HEK293 (cell line): ENCODE data around the gene IMMP2L.

ENCODE experiments used
- CTCF ChIA-PET: fragments of 350-600 bp; formaldehyde crosslinking; extraction: SDS; loops from one replicate; lab custom pipeline; 2021; ENCODE audit warnings: antibody characterized with exemption; lab: Yijun Ruan, JAX
- POLR2A ChIA-PET: fragments of 300-600 bp; formaldehyde crosslinking; extraction: SDS; loops from one replicate; lab custom pipeline; 2020; ENCODE audit warnings: antibody characterized with exemption, inconsistent platforms; lab: Yijun Ruan, JAX
- H3K27ac ChIP-seq: fragments of 200-500 bp; sonication (Bioruptor generic); 2 replicates; pipeline ENCODE4 v1.5.1; 2014; ENCODE audit warnings: low read depth, low read length, control low read depth, inconsistent platforms; ENCODE audit errors: extremely low read depth
- H3K36me3 ChIP-seq, 2 experiments: fragments of 200-500 bp in 1 of 2; sonication (Bioruptor generic) in 1 of 2; 1 replicate in 1 of 2; 2 replicates in 1 of 2; pipeline ENCODE4 v1.5.1; 2014 to 2017; ENCODE audit warnings: inconsistent platforms in 2 of 2, low read length in 2 of 2; ENCODE audit not compliant: control insufficient read depth in 2 of 2, insufficient read depth in 1 of 2
- H3K4me1 ChIP-seq: fragments of 200-500 bp; sonication (Bioruptor generic); 2 replicates; pipeline ENCODE4 v1.5.1; 2014; ENCODE audit warnings: mild to moderate bottlenecking, low read length, inconsistent platforms; ENCODE audit not compliant: control insufficient read depth, insufficient read depth
- H3K4me3 ChIP-seq: 2 replicates; pipeline ENCODE4 v1.5.1; 2011; ENCODE audit warnings: low read depth, mild to moderate bottlenecking, control low read depth, low read length, moderate library complexity
- H3K9me3 ChIP-seq: fragments of 200-500 bp; sonication (Bioruptor generic); 2 replicates; pipeline ENCODE4 v1.5.1; 2014; ENCODE audit warnings: low read depth, low read length, inconsistent platforms; ENCODE audit not compliant: control insufficient read depth, insufficient read depth
- GFI1B ChIP-seq: fragments of 450-650 bp; formaldehyde crosslinking; IDR thresholded peaks from 2 replicates; pipeline ENCODE4 v1.5.1; 2016; ENCODE audit warnings: missing biosample characterization, missing genetic modification characterization
- HOXD13 ChIP-seq: sonication (generic); formaldehyde crosslinking; IDR thresholded peaks from 2 replicates; pipeline ENCODE4 v1.8.0; 2022; ENCODE audit warnings: missing genetic modification reagents, borderline replicate concordance
- PRDM2 ChIP-seq: fragments of 450-650 bp; formaldehyde crosslinking; IDR thresholded peaks from 2 replicates; pipeline ENCODE4 v1.5.1; 2016; ENCODE audit warnings: missing biosample characterization, missing genetic modification characterization, borderline replicate concordance
- SP7 ChIP-seq: fragments of 450-650 bp; formaldehyde crosslinking; IDR thresholded peaks from 2 replicates; pipeline ENCODE4 v1.5.1; 2016; ENCODE audit warnings: missing biosample characterization, missing genetic modification characterization
- WT1 ChIP-seq: fragments of 450-650 bp; formaldehyde crosslinking; IDR thresholded peaks from 2 replicates; pipeline ENCODE4 v1.5.1; 2016; ENCODE audit warnings: missing biosample characterization, missing genetic modification characterization
- YY1 ChIP-seq: fragments of 450-650 bp; formaldehyde crosslinking; IDR thresholded peaks from 2 replicates; pipeline ENCODE4 v1.5.1; 2018; ENCODE audit warnings: missing biosample characterization, missing genetic modification characterization
- ZBTB49 ChIP-seq: fragments of 450-650 bp; formaldehyde crosslinking; IDR thresholded peaks from 2 replicates; pipeline ENCODE4 v1.5.1; 2016; ENCODE audit warnings: missing biosample characterization, missing genetic modification characterization, low read depth
- ZNF10 ChIP-seq: fragments of 450-650 bp; formaldehyde crosslinking; IDR thresholded peaks from 2 replicates; pipeline ENCODE4 v1.5.1; 2017; ENCODE audit warnings: missing biosample characterization, missing genetic modification characterization
- ZNF140 ChIP-seq: fragments of 450-650 bp; formaldehyde crosslinking; IDR thresholded peaks from 2 replicates; pipeline ENCODE4 v1.5.1; 2016; ENCODE audit warnings: missing biosample characterization, missing genetic modification characterization
- ZNF146 ChIP-seq: fragments of 450-650 bp; formaldehyde crosslinking; IDR thresholded peaks from 2 replicates; pipeline ENCODE4 v1.5.1; 2016; ENCODE audit warnings: missing biosample characterization, missing genetic modification characterization
- ZNF174 ChIP-seq: fragments of 450-650 bp; formaldehyde crosslinking; IDR thresholded peaks from 2 replicates; pipeline ENCODE4 v1.5.0; 2017; ENCODE audit warnings: missing biosample characterization, mild to moderate bottlenecking, missing genetic modification characterization
- ZNF202 ChIP-seq: fragments of 450-650 bp; formaldehyde crosslinking; IDR thresholded peaks from 2 replicates; pipeline ENCODE4 v1.5.1; 2016; ENCODE audit warnings: missing biosample characterization, missing genetic modification characterization, borderline replicate concordance
- ZNF221 ChIP-seq: fragments of 450-650 bp; formaldehyde crosslinking; IDR thresholded peaks from 2 replicates; pipeline ENCODE4 v1.5.1; 2017; ENCODE audit warnings: missing biosample characterization, missing genetic modification characterization, borderline replicate concordance
- ZNF23 ChIP-seq: fragments of 450-650 bp; formaldehyde crosslinking; IDR thresholded peaks from 2 replicates; pipeline ENCODE4 v1.5.1; 2016; ENCODE audit warnings: missing biosample characterization, missing genetic modification characterization, borderline replicate concordance
- ZNF248 ChIP-seq: fragments of 450-650 bp; formaldehyde crosslinking; IDR thresholded peaks from 2 replicates; pipeline ENCODE4 v1.5.1; 2017; ENCODE audit warnings: missing biosample characterization, missing genetic modification characterization
- ZNF311 ChIP-seq: fragments of 450-650 bp; formaldehyde crosslinking; IDR thresholded peaks from 2 replicates; pipeline ENCODE4 v1.5.1; 2017; ENCODE audit warnings: missing biosample characterization, missing genetic modification characterization, borderline replicate concordance
- ZNF449 ChIP-seq: fragments of 450-650 bp; formaldehyde crosslinking; IDR thresholded peaks from 2 replicates; pipeline ENCODE4 v1.5.1; 2017; ENCODE audit warnings: missing biosample characterization, mild to moderate bottlenecking, missing genetic modification characterization, moderate library complexity
- ZNF510 ChIP-seq: fragments of 450-650 bp; formaldehyde crosslinking; IDR thresholded peaks from 2 replicates; pipeline ENCODE4 v1.5.1; 2018; ENCODE audit warnings: mild to moderate bottlenecking, missing genetic modification characterization, missing biosample characterization; ENCODE audit not compliant: insufficient replicate concordance
- ZNF626 ChIP-seq: fragments of 450-650 bp; sonication (Bioruptor Pico); formaldehyde crosslinking; IDR thresholded peaks from 2 replicates; pipeline ENCODE4 v1.5.1; 2018; ENCODE audit warnings: missing biosample characterization, missing genetic modification characterization, inconsistent platforms
- ZNF629 ChIP-seq: fragments of 450-650 bp; formaldehyde crosslinking; IDR thresholded peaks from 2 replicates; pipeline ENCODE4 v1.5.1; 2017; ENCODE audit warnings: missing biosample characterization, missing genetic modification characterization
- ZNF660 ChIP-seq: fragments of 450-650 bp; IDR thresholded peaks from 2 replicates; pipeline ENCODE4 v1.5.1; 2018; ENCODE audit warnings: missing biosample characterization, mild to moderate bottlenecking, missing genetic modification characterization
- ZNF664 ChIP-seq: fragments of 450-650 bp; formaldehyde crosslinking; IDR thresholded peaks from 2 replicates; pipeline ENCODE4 v1.5.1; 2016; ENCODE audit warnings: missing biosample characterization, missing genetic modification characterization
- TF ChIP-seq, protein P1 (sequence below): fragments of 450-650 bp; formaldehyde crosslinking; IDR thresholded peaks from 2 replicates; pipeline ENCODE4 v1.5.1; 2016; ENCODE audit warnings: missing biosample characterization, missing genetic modification characterization

Gene IMMP2L

DNA sequence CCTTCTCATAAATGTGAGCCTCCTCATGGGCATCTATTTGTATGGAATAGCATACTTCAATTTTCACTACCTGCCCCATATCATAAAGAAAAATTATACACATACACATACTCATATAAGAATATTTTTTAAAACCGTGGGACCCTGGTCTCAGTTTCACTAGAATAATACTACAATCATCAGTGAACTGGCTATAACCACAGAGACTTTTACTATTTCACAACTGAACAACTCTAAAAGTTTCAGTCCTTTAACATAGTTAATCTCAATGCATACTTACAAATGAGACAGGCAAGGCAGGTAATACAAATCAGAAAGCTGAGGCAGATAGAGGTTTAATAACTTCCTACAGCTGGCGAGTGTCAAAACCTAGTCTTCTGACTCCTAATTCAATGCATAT lies 388.3 kb downstream of the IMMP2L start (continued):
- TF ChIP-seq WT1, result no peak
- no peak for TF ChIP-seq ZNF146
- no peak for TF ChIP-seq ZNF23 (tag by site-specific recombination)
- no peak for TF ChIP-seq SP7 (tag by site-specific recombination)
- TF ChIP-seq YY1 (tag by site-specific recombination), result no peak

- POLR2A ChIA-PET, result no interaction called here
- CTCF ChIA-PET, result no interaction called here
Measured at GRCh38 chr7:111173528-111173927, 388.8 kb downstream of the IMMP2L start.

More at GRCh38 chr7:111173528-111173927, 388.8 kb downstream of the IMMP2L start:
- Histone ChIP-seq H3K4me1 (peaks cover 1% of the 10 kb centered on the region), H3K9me3 (no peaks in the 10 kb centered on the region), H3K27ac (no peak overlapping the region), H3K4me3 (no peak overlapping the region), H3K36me3 (no peaks in the 10 kb centered on the region)
- TF ChIP-seq ZNF664 (tag by site-specific recombination) (no peak), ZBTB49 (tag by site-specific recombination) (no peak), ZNF660 (tag by site-specific recombination) (no peak), ZNF221 (tag by site-specific recombination) (no peak), ZNF248 (tag by site-specific recombination) (no peak), ZNF174 (tag by site-specific recombination) (no peak), ZNF449 (tag by site-specific recombination) (no peak), ZNF510 (tag by site-specific recombination) (no peak), HOXD13 (CRISPR knock-in tag) (no peak), ZNF626 (tag by site-specific recombination) (no peak), GFI1B (tag by site-specific recombination) (no peak), ZNF140 (tag by site-specific recombination) (no peak), ZNF10 (tag by site-specific recombination) (no peak), ZNF311 (tag by site-specific recombination) (no peak), PRDM2 (tag by site-specific recombination) (no peak), ZNF202 (tag by site-specific recombination) (no peak), ZNF629 (tag by site-specific recombination) (no peak)
- TF ChIP-seq, protein P1, sequence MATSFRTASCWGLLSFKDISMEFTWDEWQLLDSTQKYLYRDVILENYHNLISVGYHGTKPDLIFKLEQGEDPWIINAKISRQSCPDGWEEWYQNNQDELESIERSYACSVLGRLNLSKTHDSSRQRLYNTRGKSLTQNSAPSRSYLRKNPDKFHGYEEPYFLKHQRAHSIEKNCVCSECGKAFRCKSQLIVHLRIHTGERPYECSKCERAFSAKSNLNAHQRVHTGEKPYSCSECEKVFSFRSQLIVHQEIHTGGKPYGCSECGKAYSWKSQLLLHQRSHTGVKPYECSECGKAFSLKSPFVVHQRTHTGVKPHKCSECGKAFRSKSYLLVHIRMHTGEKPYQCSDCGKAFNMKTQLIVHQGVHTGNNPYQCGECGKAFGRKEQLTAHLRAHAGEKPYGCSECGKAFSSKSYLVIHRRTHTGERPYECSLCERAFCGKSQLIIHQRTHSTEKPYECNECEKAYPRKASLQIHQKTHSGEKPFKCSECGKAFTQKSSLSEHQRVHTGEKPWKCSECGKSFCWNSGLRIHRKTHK (tag by site-specific recombination), result no peak
